ENCODE measurements around the gene PLA2G5.

GRCh38 chr1:20074725-20075171 is 4.8 kb downstream of the PLA2G5 start:
- TF ChIP-seq POLR2A (IDR thresholded peaks at IDR 0.05) (no peak), CTCF (IDR thresholded peaks at IDR 0.05) (no peak)
